ENCODE measurements around the gene TPPP. TPM values are rescaled to one million over a fixed set of nuclear protein-coding genes. Genes with fewer than 3 reads are reported as not detected.

Gene TPPP
- total and polyA plus RNA-seq, 2 donors (not counting 1 experiment from before 2014, with no cell fraction given), result 0.06 TPM; not detected in 1

- Mint-ChIP-seq H3K9me3 (ENCODE audit: insufficient read depth) (no peaks in the 10 kb centered on the region), H3K4me1 (no peaks in the 10 kb centered on the region), H3K4me3 (no peak overlapping the region), H3K27ac (no peak overlapping the region), H3K27me3 (no peaks in the 10 kb centered on the region)
- DNase-seq, result no peak
- Histone ChIP-seq H3K4me2 (replicated peaks; ENCODE audit: low read depth, low read length, poor library complexity, severe bottlenecking) (no peak overlapping the region), H3K9me3 (ENCODE audit: control extremely low read depth in 1 of 3, control insufficient read depth in 2 of 3, insufficient read depth in 1 of 3, low read length in 2 of 3) (peaks cover 0 to 17% (median 0%) of the 10 kb centered on the region in 3 donors), H2AFZ (ENCODE audit: insufficient read depth, low read depth, low read length, poor library complexity, severe bottlenecking) (no peak overlapping the region), H3K4me3 (ENCODE audit: control extremely low read depth in 1 of 5, extremely low read depth in 1 of 5, insufficient read depth in 1 of 5, low read depth in 2 of 5, low read length in 4 of 5) (no peak overlapping the region), H3K79me2 (ENCODE audit: control insufficient read depth, insufficient read depth, low read length) (no peaks in the 10 kb centered on the region), H3K27ac (ENCODE audit: low read length in 2 of 2) (no peak overlapping the region), H4K20me1 (ENCODE audit: control insufficient read depth, insufficient read depth, low read length, poor library complexity, severe bottlenecking) (no peaks in the 10 kb centered on the region), H3K4me1 (ENCODE audit: control insufficient read depth in 2 of 2, insufficient read depth in 2 of 2, low read length in 2 of 2) (no peaks in the 10 kb centered on the region), H3K27me3 (replicated peaks in 1 of 4; ENCODE audit: control extremely low read depth in 1 of 4, control insufficient read depth in 3 of 4, insufficient read depth in 4 of 4, low read length in 3 of 4) (no peaks in the 10 kb centered on the region), H3K9ac (ENCODE audit: low read length) (no peak overlapping the region), H3K36me3 (replicated peaks in 1 of 2; ENCODE audit: control extremely low read depth in 1 of 2, control insufficient read depth in 1 of 2, extremely low read depth in 1 of 2, insufficient read depth in 2 of 2, low read length in 1 of 2) (peaks cover 0 to 28% of the 10 kb centered on the region in 2 experiments)
- ATAC-seq (ENCODE audit: low read depth), result no peak
- TF ChIP-seq CTCF (IDR thresholded peaks at IDR 0.05) (no peak), EZH2 (IDR thresholded peaks at IDR 0.05; ENCODE audit: borderline replicate concordance, insufficient read depth, low read depth, low read length, poor library complexity, severe bottlenecking) (no peak)
- intact Hi-C loops (cut with micrococcal nuclease), result no loop called here
- ChIA-PET CTCF (no interaction called here), POLR2A (no interaction called here)
- 94% methylated on average over 6 of the region's 8 CpGs for WGBS (ENCODE audit: insufficient coverage)
These were observed 41.1 kb downstream of the TPPP start for GRCh38 chr5:652023-652515.

- ChIA-PET CTCF (no interaction called here), POLR2A (no interaction called here)
These were observed 41.7 kb downstream of the TPPP start for GRCh38 chr5:651296-652022.

More at GRCh38 chr5:651296-652022, 41.7 kb downstream of the TPPP start:
- no peak overlapping the region for H3K27ac Mint-ChIP-seq
- no peaks in the 10 kb centered on the region for H3K27me3 Mint-ChIP-seq
- no peaks in the 10 kb centered on the region for H3K27me3 ChIP-seq (replicated peaks in 1 of 4; ENCODE audit: control extremely low read depth in 1 of 4, control insufficient read depth in 3 of 4, insufficient read depth in 4 of 4, low read length in 3 of 4)
- no peak overlapping the region for H3K27ac ChIP-seq (ENCODE audit: low read length in 2 of 2)
- no peak overlapping the region for H3K4me3 Mint-ChIP-seq
- no peak overlapping the region for H3K4me2 ChIP-seq (replicated peaks; ENCODE audit: low read depth, low read length, poor library complexity, severe bottlenecking)
- H3K79me2 ChIP-seq (ENCODE audit: control insufficient read depth, insufficient read depth, low read length), result no peaks in the 10 kb centered on the region
- no peak for ATAC-seq (ENCODE audit: low read depth)
- no peaks in the 10 kb centered on the region for H4K20me1 ChIP-seq (ENCODE audit: control insufficient read depth, insufficient read depth, low read length, poor library complexity, severe bottlenecking)
- WGBS (ENCODE audit: insufficient coverage), result 98% methylated on average over 5 of the region's 16 CpGs
- no peaks in the 10 kb centered on the region for H3K4me1 Mint-ChIP-seq
- no peak for DNase-seq
- no peak overlapping the region for H3K4me3 ChIP-seq (ENCODE audit: control extremely low read depth in 1 of 5, extremely low read depth in 1 of 5, insufficient read depth in 1 of 5, low read depth in 2 of 5, low read length in 4 of 5)
- intact Hi-C loops (cut with micrococcal nuclease), result no loop called here
- peaks cover 0 to 17% (median 0%) of the 10 kb centered on the region in 3 donors for H3K9me3 ChIP-seq (ENCODE audit: control extremely low read depth in 1 of 3, control insufficient read depth in 2 of 3, insufficient read depth in 1 of 3, low read length in 2 of 3)
- no peak overlapping the region for H2AFZ ChIP-seq (ENCODE audit: insufficient read depth, low read depth, low read length, poor library complexity, severe bottlenecking)
- no peak overlapping the region for H3K9ac ChIP-seq (ENCODE audit: low read length)
- no peaks in the 10 kb centered on the region for H3K9me3 Mint-ChIP-seq (ENCODE audit: insufficient read depth)
- H3K36me3 ChIP-seq (replicated peaks in 1 of 2; ENCODE audit: control extremely low read depth in 1 of 2, control insufficient read depth in 1 of 2, extremely low read depth in 1 of 2, insufficient read depth in 2 of 2, low read length in 1 of 2), result peaks cover 0 to 32% of the 10 kb centered on the region in 2 experiments
- H3K4me1 ChIP-seq (ENCODE audit: control insufficient read depth in 2 of 2, insufficient read depth in 2 of 2, low read length in 2 of 2), result no peaks in the 10 kb centered on the region
- TF ChIP-seq EZH2 (IDR thresholded peaks at IDR 0.05; ENCODE audit: borderline replicate concordance, insufficient read depth, low read depth, low read length, poor library complexity, severe bottlenecking) (no peak), CTCF (IDR thresholded peaks at IDR 0.05) (no peak)

All from B cell (primary cell).